Sigmoid colon (tissue), 7 donors: ENCODE data around the gene SLC2A13. TPM values are rescaled to one million over a fixed set of nuclear protein-coding genes. Genes with fewer than 3 reads are reported as not detected.

Experiments
- DNase-seq: peaks from one replicate; pipeline ENCODE4 v3.0.0-alpha.2; 2019
- H3K27ac ChIP-seq, 4 donors: fragments of 200-600 bp; sonication (generic); one replicate each; pipeline ENCODE4 v1.5.1; 2016 to 2019; ENCODE audit warnings: mild to moderate bottlenecking in 1 of 4
- H3K27me3 ChIP-seq, 3 donors: fragments of 200-600 bp; sonication (generic); one replicate each; pipeline ENCODE4 v1.5.1; 2019; ENCODE audit warnings: mild to moderate bottlenecking in 1 of 3
- H3K36me3 ChIP-seq, 4 donors: fragments of 200-600 bp; sonication (generic); one replicate each; pipeline ENCODE4 v1.5.1; 2016 to 2019
- H3K4me1 ChIP-seq, 4 donors: fragments of 200-600 bp; sonication (generic); one replicate each; pipeline ENCODE4 v1.5.1; 2017 to 2019
- H3K4me3 ChIP-seq, 4 donors: fragments of 200-600 bp; sonication (generic); one replicate each; pipeline ENCODE4 v1.5.1; 2017 to 2019; ENCODE audit warnings: mild to moderate bottlenecking in 2 of 4, moderate library complexity in 1 of 4
- H3K9me3 ChIP-seq, 4 donors: fragments of 200-600 bp in 3 of 4; sonication (generic) in 3 of 4; one replicate each; pipeline versions ENCODE4 v1.5.1 to v1.6.1; 2013 to 2019
- CTCF ChIP-seq, 4 experiments: fragments of 450-650 bp in 3 of 4; fragments of 200-600 bp in 1 of 4; IDR thresholded peaks; one replicate each; pipeline ENCODE4 v1.5.1; 2016 to 2019; ENCODE audit warnings: antibody characterized with exemption in 4 of 4, mild to moderate bottlenecking in 3 of 4, moderate library complexity in 2 of 4
- EP300 ChIP-seq, 4 donors: sonication (generic); formaldehyde crosslinking; IDR thresholded peaks; one replicate each; pipeline ENCODE4 v1.6.1; 2017; ENCODE audit warnings: antibody characterized with exemption in 4 of 4
- POLR2A ChIP-seq, 2 donors: fragments of 450-650 bp; IDR thresholded peaks; one replicate each; pipeline ENCODE4 v1.6.1; 2016; ENCODE audit warnings: antibody characterized with exemption in 2 of 2, mild to moderate bottlenecking in 2 of 2, moderate library complexity in 2 of 2
- POLR2AphosphoS5 ChIP-seq, 4 donors: sonication (generic); formaldehyde crosslinking; IDR thresholded peaks; one replicate each; pipeline ENCODE4 v1.6.1; 2017; ENCODE audit warnings: antibody characterized with exemption in 4 of 4
- WGBS, 2 donors: extraction: QIAGEN DNeasy Blood & Tissue Kit; methylation state at CpG; one replicate each; pipeline ENCODE4 v1.1.7; 2013; 5-methylcytosine and 5-hydroxymethylcytosine counted together
- intact Hi-C: fragments of 100-400 bp; cut with DNase I; formaldehyde crosslinking; loops from one replicate; pipeline ENCODE4 v1.15.1; 2023
- polyA plus RNA-seq, 3 donors: library from polyadenylated mRNA; stranded (reverse); fragments of 200-250 nt; gene quantifications; one replicate each; pipeline ENCODE4 v1.2.3, GENCODE V29; 2013
- total RNA-seq, 4 donors: library from RNA; depleted of rRNA; stranded (reverse); fragments of >200 nt; gene quantifications; one replicate each; pipeline ENCODE4 v1.1.0, GENCODE V29; 2016
- donor health status: healthy with polysubstance abuse.
- donor health status: Bipolar disorder and iron deficiency.
- donor health status: healthy.

SLC2A13 gene
- total and polyA plus RNA-seq, 7 donors = 1.8 to 32.3 (median 20.2) TPM

GRCh38 chr12:39886106-39886505, 219.8 kb downstream of the SLC2A13 start:
- no peak overlapping the region for H3K4me3 ChIP-seq
- TF ChIP-seq EP300 (IDR thresholded peaks at IDR 0.05) (no peak), POLR2AphosphoS5 (IDR thresholded peaks at IDR 0.05) (no peak), POLR2A (IDR thresholded peaks at IDR 0.05) (no peak), CTCF (IDR thresholded peaks at IDR 0.05) (no peak)
- no peaks in the 10 kb centered on the region for H3K27me3 ChIP-seq
- H3K36me3 ChIP-seq = no peaks in the 10 kb centered on the region
- 74 to 92% methylated on average over 3 of the region's 3 CpGs for WGBS, 2 donors
- intact Hi-C loops = no loop called here
- no peaks in the 10 kb centered on the region for H3K4me1 ChIP-seq
- no peak for DNase-seq
- no peaks in the 10 kb centered on the region for H3K9me3 ChIP-seq
- no peak overlapping the region for H3K27ac ChIP-seq

- no peak for TF ChIP-seq POLR2AphosphoS5 (IDR thresholded peaks at IDR 0.05)
- no peak for TF ChIP-seq CTCF (IDR thresholded peaks at IDR 0.05)
- TF ChIP-seq POLR2A (IDR thresholded peaks at IDR 0.05) = no peak
- TF ChIP-seq EP300 (IDR thresholded peaks at IDR 0.05) = no peak
- intact Hi-C loops = no loop called here
- H3K9me3 ChIP-seq = no peaks in the 10 kb centered on the region
- no peaks in the 10 kb centered on the region for H3K36me3 ChIP-seq
- DNase-seq = no peak
- no peaks in the 10 kb centered on the region for H3K27me3 ChIP-seq
- no peaks in the 10 kb centered on the region for H3K4me1 ChIP-seq
- H3K4me3 ChIP-seq = no peak overlapping the region
- H3K27ac ChIP-seq = no peak overlapping the region
- 93 to 98% methylated on average over 2 of the region's 2 CpGs for WGBS, 2 donors
Measured at GRCh38 chr12:39884616-39885125, 221.2 kb downstream of the SLC2A13 start.

GRCh38 chr12:39883411-39883810, 222.5 kb downstream of the SLC2A13 start:
- DNase-seq = no peak
- intact Hi-C loops = no loop called here

GRCh38 chr12:39878753-39879152, 227.1 kb downstream of the SLC2A13 start:
- H3K4me1 ChIP-seq = no peaks in the 10 kb centered on the region
- TF ChIP-seq CTCF (IDR thresholded peaks at IDR 0.05) (no peak), EP300 (IDR thresholded peaks at IDR 0.05) (no peak), POLR2AphosphoS5 (IDR thresholded peaks at IDR 0.05) (no peak), POLR2A (IDR thresholded peaks at IDR 0.05) (no peak)
- H3K27me3 ChIP-seq = no peaks in the 10 kb centered on the region
- intact Hi-C loops = no loop called here
- H3K9me3 ChIP-seq = peaks cover 0 to 5% (median 0%) of the 10 kb centered on the region in 4 donors
- no peaks in the 10 kb centered on the region for H3K36me3 ChIP-seq
- H3K27ac ChIP-seq = no peak overlapping the region
- no peak overlapping the region for H3K4me3 ChIP-seq
- no peak for DNase-seq

More at GRCh38 chr12:39883411-39883810, 222.5 kb downstream of the SLC2A13 start:
- H3K9me3 ChIP-seq = peaks cover 0 to 5% (median 0%) of the 10 kb centered on the region in 4 donors
- TF ChIP-seq POLR2A (IDR thresholded peaks at IDR 0.05) (no peak), CTCF (IDR thresholded peaks at IDR 0.05) (no peak), POLR2AphosphoS5 (IDR thresholded peaks at IDR 0.05) (no peak), EP300 (IDR thresholded peaks at IDR 0.05) (no peak)
- no peaks in the 10 kb centered on the region for H3K27me3 ChIP-seq
- WGBS, 2 donors = 63 to 64% methylated on average over 2 of the region's 2 CpGs
- H3K36me3 ChIP-seq = no peaks in the 10 kb centered on the region
- H3K27ac ChIP-seq = no peak overlapping the region
- H3K4me1 ChIP-seq = no peaks in the 10 kb centered on the region
- H3K4me3 ChIP-seq = no peak overlapping the region

- Histone ChIP-seq H3K9me3 (peaks cover 0 to 5% (median 0%) of the 10 kb centered on the region in 4 donors), H3K27ac (no peak overlapping the region), H3K36me3 (no peaks in the 10 kb centered on the region), H3K4me1 (no peaks in the 10 kb centered on the region), H3K27me3 (no peaks in the 10 kb centered on the region), H3K4me3 (no peak overlapping the region)
- TF ChIP-seq POLR2AphosphoS5 (IDR thresholded peaks at IDR 0.05) (no peak), EP300 (IDR thresholded peaks at IDR 0.05) (no peak), POLR2A (IDR thresholded peaks at IDR 0.05) (no peak), CTCF (IDR thresholded peaks at IDR 0.05) (no peak)
- intact Hi-C loops = no loop called here
- no peak for DNase-seq
Measured at GRCh38 chr12:39875721-39876120, 230.2 kb downstream of the SLC2A13 start.
